IMR-90 (cell line): ENCODE results near the gene TRAT1. TPM values are rescaled to one million over a fixed set of nuclear protein-coding genes. Genes with fewer than 3 reads are reported as not detected.

ENCODE experiments used
- ATAC-seq: fragments of 200-7000 bp; cut with Tn5 transposase; 2 replicates; pipeline ENCODE4 v1.9.1; 2020; ENCODE audit warnings: low read depth, mild to moderate bottlenecking, moderate library complexity
- BruUV-seq: library from RNA; stranded (reverse); fragments of 400-500 nt; replicated peaks from 2 replicates; lab custom pipeline; 2021; lab: Mats Ljungman, UMichigan
- CTCF ChIA-PET: fragments of 300-600 bp; formaldehyde crosslinking; extraction: SDS; loops from one replicate; lab custom pipeline; 2021; ENCODE audit warnings: antibody characterized with exemption; lab: Yijun Ruan, JAX
- POLR2A ChIA-PET: fragments of 300-600 bp; sonication (Branson Sonifier 250); formaldehyde crosslinking; loops from one replicate; lab custom pipeline; 2022; ENCODE audit warnings: antibody characterized with exemption; ENCODE audit not compliant: unreplicated experiment; lab: Charles Lee
- DNase-seq: peaks from one replicate; pipeline ENCODE4 v3.0.0; 2013
- H2AFZ ChIP-seq: replicated peaks from 2 replicates; pipeline ENCODE3; 2013; ENCODE audit warnings: low read length, mild to moderate bottlenecking; ENCODE audit not compliant: poor library complexity
- H2AK5ac ChIP-seq: 2 replicates; pipeline ENCODE4 v1.6.1; 2013; ENCODE audit warnings: low read depth, low read length, inconsistent platforms
- H2AK9ac ChIP-seq: replicated peaks from 2 replicates; pipeline ENCODE3; 2013; ENCODE audit warnings: mild to moderate bottlenecking, low read depth, low read length, moderate library complexity; ENCODE audit not compliant: poor library complexity
- H2BK120ac ChIP-seq: 2 replicates; pipeline ENCODE4 v1.6.1; 2013; ENCODE audit warnings: low read depth, low read length, inconsistent platforms
- H2BK15ac ChIP-seq: 3 replicates; pipeline ENCODE4 v1.6.1; 2013; ENCODE audit warnings: low read depth, low read length, inconsistent platforms
- H2BK20ac ChIP-seq: 2 replicates; pipeline ENCODE4 v1.6.1; 2013; ENCODE audit warnings: low read depth, mild to moderate bottlenecking, inconsistent platforms, low read length, moderate library complexity
- H2BK5ac ChIP-seq: 2 replicates; pipeline ENCODE4 v1.6.1; 2013; ENCODE audit warnings: mild to moderate bottlenecking, low read depth, low read length, inconsistent platforms; ENCODE audit not compliant: poor library complexity, severe bottlenecking
- H3K14ac ChIP-seq: replicated peaks from 2 replicates; pipeline ENCODE4 v1.6.1; 2013; ENCODE audit warnings: low read depth, low read length, inconsistent platforms
- H3K18ac ChIP-seq: 2 replicates; pipeline ENCODE4 v1.6.1; 2013; ENCODE audit warnings: low read depth, low read length, control low read depth
- H3K23ac ChIP-seq: 2 replicates; pipeline ENCODE4 v1.6.1; 2013; ENCODE audit warnings: low read depth, low read length, inconsistent platforms
- H3K27ac ChIP-seq: 2 replicates; pipeline ENCODE4 v1.5.1; 2013; ENCODE audit warnings: mild to moderate bottlenecking, control low read depth, low read length; ENCODE audit not compliant: insufficient read depth
- H3K27me3 ChIP-seq: 2 replicates; pipeline ENCODE4 v1.6.1; 2013; ENCODE audit warnings: low read length; ENCODE audit not compliant: control insufficient read depth, insufficient read depth
- H3K36me3 ChIP-seq: 2 replicates; pipeline ENCODE4 v1.6.1; 2013; ENCODE audit warnings: low read length, mixed read lengths; ENCODE audit not compliant: control insufficient read depth, insufficient read depth
- H3K4ac ChIP-seq: 2 replicates; pipeline ENCODE4 v1.6.1; 2013; ENCODE audit warnings: low read depth, low read length, inconsistent platforms
- H3K4me1 ChIP-seq: 2 replicates; pipeline ENCODE4 v1.6.1; 2013; ENCODE audit warnings: low read length, mixed read lengths; ENCODE audit not compliant: control insufficient read depth, insufficient read depth
- H3K4me2 ChIP-seq: 2 replicates; pipeline ENCODE4 v1.6.1; 2013; ENCODE audit warnings: low read depth, mild to moderate bottlenecking, control low read depth, low read length, moderate library complexity
- H3K4me3 ChIP-seq: 2 replicates; pipeline ENCODE4 v1.5.1; 2013; ENCODE audit warnings: low read depth, mild to moderate bottlenecking, control low read depth, low read length, moderate library complexity; ENCODE audit not compliant: insufficient read depth
- H3K56ac ChIP-seq: 2 replicates; pipeline ENCODE4 v1.6.1; 2013; ENCODE audit warnings: low read length, inconsistent platforms; ENCODE audit not compliant: insufficient read depth; ENCODE audit errors: extremely low read depth
- H3K79me1 ChIP-seq, 2 experiments: 2 replicates each; pipeline ENCODE4 v1.6.1; 2013; ENCODE audit warnings: low read length in 2 of 2, inconsistent platforms in 1 of 2, low read depth in 1 of 2
- H3K9ac ChIP-seq: 2 replicates; pipeline ENCODE4 v1.6.1; 2013; ENCODE audit warnings: low read depth, low read length, control low read depth
- H3K9me1 ChIP-seq: 2 replicates; pipeline ENCODE4 v1.6.1; 2013; ENCODE audit warnings: low read length, inconsistent platforms; ENCODE audit not compliant: insufficient read depth
- H3K9me3 ChIP-seq: 2 replicates; pipeline ENCODE4 v1.6.1; 2013; ENCODE audit warnings: low read length; ENCODE audit not compliant: control insufficient read depth, insufficient read depth
- H4K20me1 ChIP-seq: 2 replicates; pipeline ENCODE4 v1.6.1; 2013; ENCODE audit warnings: low read length, inconsistent platforms; ENCODE audit not compliant: insufficient read depth
- H4K5ac ChIP-seq: 2 replicates; pipeline ENCODE4 v1.6.1; 2013; ENCODE audit warnings: mild to moderate bottlenecking, low read depth, low read length, control low read depth
- H4K8ac ChIP-seq, 2 experiments: 2 replicates each; pipeline ENCODE4 v1.6.1; 2013; ENCODE audit warnings: low read depth in 2 of 2, low read length in 2 of 2, control low read depth in 1 of 2, inconsistent platforms in 1 of 2
- H4K91ac ChIP-seq: 2 replicates; pipeline ENCODE4 v1.6.1; 2013; ENCODE audit warnings: low read depth, low read length, inconsistent platforms; ENCODE audit not compliant: insufficient read depth
- CEBPB ChIP-seq: IDR thresholded peaks from 2 replicates; pipeline ENCODE4 v1.6.1; 2012; ENCODE audit warnings: low read depth, low read length, improper control_type of control experiment
- CTCF ChIP-seq: conservative IDR thresholded peaks from 2 replicates; pipeline ENCODE4 v1.5.1; 2012; ENCODE audit warnings: mild to moderate bottlenecking, low read depth, low read length, improper control_type of control experiment
- MAFK ChIP-seq: IDR thresholded peaks from 2 replicates; pipeline ENCODE4 v1.6.1; 2012; ENCODE audit warnings: low read depth, low read length, improper control_type of control experiment
- MAZ ChIP-seq: IDR thresholded peaks from 2 replicates; pipeline ENCODE4 v1.6.1; 2012; ENCODE audit warnings: low read depth, mild to moderate bottlenecking, low read length, improper control_type of control experiment, moderate library complexity, borderline replicate concordance
- MXI1 ChIP-seq: IDR thresholded peaks from 2 replicates; pipeline ENCODE4 v1.6.1; 2012; ENCODE audit warnings: low read depth, mild to moderate bottlenecking, low read length, moderate library complexity, borderline replicate concordance
- RCOR1 ChIP-seq: IDR thresholded peaks from 2 replicates; pipeline ENCODE4 v1.6.1; 2012; ENCODE audit warnings: mild to moderate bottlenecking, low read length, improper control_type of control experiment; ENCODE audit not compliant: insufficient replicate concordance
- RFX5 ChIP-seq: IDR thresholded peaks from 2 replicates; pipeline ENCODE4 v1.8.0; 2012; ENCODE audit warnings: low read depth, mild to moderate bottlenecking, low read length, moderate library complexity
- SMC3 ChIP-seq: fragments of 150-350 bp; IDR thresholded peaks from 2 replicates; pipeline ENCODE4 v1.6.1; 2016; ENCODE audit warnings: low read depth, mild to moderate bottlenecking, antibody characterized with exemption, low read length, moderate library complexity
- USF2 ChIP-seq: fragments of 150-350 bp; IDR thresholded peaks from 2 replicates; pipeline ENCODE4 v1.6.1; 2017; ENCODE audit warnings: mild to moderate bottlenecking, antibody characterized with exemption, low read length, low read depth
- WGBS, 2 experiments: methylation state at CpG; one replicate each; pipeline versions ENCODE4 v1.1.5 to v1.1.7; 2013; ENCODE audit warnings: missing lambda C conversion rate in 2 of 2; ENCODE audit not compliant: insufficient read length in 1 of 2; ENCODE audit errors: extremely low coverage in 2 of 2; 5-methylcytosine and 5-hydroxymethylcytosine counted together
- dilution Hi-C: fragments of 300-500 bp; cut with HindIII; formaldehyde crosslinking; loops from one replicate; pipeline ENCODE4 v1.14.3; 2018; ENCODE audit warnings: low sequenced_read_pairs; ENCODE audit not compliant: unreplicated experiment
- in situ Hi-C: fragments of 300-500 bp; cut with MboI; formaldehyde crosslinking; loops from 3 replicates; pipeline ENCODE4 v1.14.3; 2019; ENCODE audit warnings: low sequenced_read_pairs, inconsistent platforms, mixed read lengths
- intact Hi-C: fragments of 100-400 bp; cut with micrococcal nuclease; formaldehyde crosslinking; loops from 2 replicates; pipeline ENCODE4 v1.10.0; 2022
- polyA plus RNA-seq, 3 experiments: library from polyadenylated mRNA; depleted of rRNA; stranded (reverse); fragments of >200 nt; gene quantifications; 2 replicates each; pipeline ENCODE4 v1.2.3, GENCODE V29; 2012; ENCODE audit warnings: low replicate concordance in 1 of 3
- total RNA-seq: library from RNA; depleted of rRNA; stranded (reverse); fragments of >200 nt; gene quantifications from 2 replicates; pipeline ENCODE4 v1.2.3, GENCODE V29; 2012

The TRAT1 gene
- total and polyA plus RNA-seq, 2 of the 4 experiments (the other 2 are of a cell fraction) = not detected

- Histone ChIP-seq H3K14ac (no peak overlapping the region), H3K36me3 (no peaks in the 10 kb centered on the region), H3K4me1 (no peaks in the 10 kb centered on the region), H2BK15ac (no peak overlapping the region), H3K4me2 (no peak overlapping the region), H3K23ac (no peak overlapping the region), H3K79me1 (no peaks in the 10 kb centered on the region), H3K9ac (no peak overlapping the region), H4K5ac (no peak overlapping the region), H2AK5ac (no peak overlapping the region), H2BK5ac (no peak overlapping the region), H3K4ac (no peak overlapping the region), H2AK9ac (no peak overlapping the region), H3K27ac (no peak overlapping the region), H3K9me3 (no peaks in the 10 kb centered on the region), H2BK120ac (no peak overlapping the region), H4K91ac (no peak overlapping the region), H3K18ac (no peak overlapping the region), H3K56ac (no peak overlapping the region), H2BK20ac (no peak overlapping the region), H3K27me3 (no peaks in the 10 kb centered on the region), H3K9me1 (no peaks in the 10 kb centered on the region), H4K8ac (no peak overlapping the region), H2AFZ (no peak overlapping the region), H4K20me1 (no peaks in the 10 kb centered on the region), H3K4me3 (no peak overlapping the region)
- no peak for TF ChIP-seq SMC3
- TF ChIP-seq CTCF = no peak
- TF ChIP-seq USF2 = no peak
- no peak for TF ChIP-seq CEBPB
- TF ChIP-seq RFX5 = no peak
- no peak for TF ChIP-seq MAZ
- TF ChIP-seq MXI1 = no peak
- no peak for TF ChIP-seq RCOR1
- no peak for TF ChIP-seq MAFK
- in situ Hi-C loops (no loop called here), intact Hi-C loops (no loop called here), dilution Hi-C loops (no loop called here)
- ATAC-seq = no peak
- 83% methylated on average over 1 of the region's 1 CpG; no CpG with 5 or more reads in 1 of the 2 experiments for WGBS, 2 experiments
- ChIA-PET CTCF (interaction anchor here (0.7 kb wide), 1 partner anchor 29 kb away, joined by 5 read pairs; no protein-coding TSS in a partner anchor), POLR2A (no interaction called here)
- DNase-seq = no peak
- no TSS peak for BruUV-seq
Measured at GRCh38 chr3:108820586-108820985, 2.0 kb upstream of the TRAT1 start.
